ENCODE results near the gene SMYD3.
"Not testable (repeated sequence)": the region's sequence is repeated elsewhere in the genome, so short reads cannot be mapped to it uniquely, and the experiment has no call there.

The SMYD3 gene

GRCh38 chr1:245776139-245776538, 730.9 kb downstream of the SMYD3 start:
- H3K4me3 ChIP-seq (ENCODE audit: low read length), result no peak overlapping the region
- no peak for TF ChIP-seq ZNF274 (IDR thresholded peaks at IDR 0.05; ENCODE audit: low read depth, low read length)

GRCh38 chr1:245774931-245775330, 732.1 kb downstream of the SMYD3 start:
- H3K4me3 ChIP-seq (ENCODE audit: low read length), result not testable (repeated sequence)

- no peak for TF ChIP-seq ZNF274 (IDR thresholded peaks at IDR 0.05; ENCODE audit: low read depth, low read length)
- H3K4me3 ChIP-seq (ENCODE audit: low read length), result no peak overlapping the region
Observed at GRCh38 chr1:245774196-245774595, 732.9 kb downstream of the SMYD3 start.

GRCh38 chr1:245773344-245773743, 733.7 kb downstream of the SMYD3 start:
- no peak for TF ChIP-seq ZNF274 (IDR thresholded peaks at IDR 0.05; ENCODE audit: low read depth, low read length)
- no peak overlapping the region for H3K4me3 ChIP-seq (ENCODE audit: low read length)

- H3K4me3 ChIP-seq (ENCODE audit: low read length), result no peak overlapping the region
- no peak for TF ChIP-seq ZNF274 (IDR thresholded peaks at IDR 0.05; ENCODE audit: low read depth, low read length)
Observed at GRCh38 chr1:245772739-245773138, 734.3 kb downstream of the SMYD3 start.

GRCh38 chr1:245772325-245772724, 734.8 kb downstream of the SMYD3 start:
- no peak overlapping the region for H3K4me3 ChIP-seq (ENCODE audit: low read length)
- no peak for TF ChIP-seq ZNF274 (IDR thresholded peaks at IDR 0.05; ENCODE audit: low read depth, low read length)

- no peak overlapping the region for H3K4me3 ChIP-seq (ENCODE audit: low read length)
- no peak for TF ChIP-seq ZNF274 (IDR thresholded peaks at IDR 0.05; ENCODE audit: low read depth, low read length)
Observed at GRCh38 chr1:245771511-245772281, 735.4 kb downstream of the SMYD3 start.

GRCh38 chr1:245770156-245770555, 736.9 kb downstream of the SMYD3 start:
- no peak for TF ChIP-seq ZNF274 (IDR thresholded peaks at IDR 0.05; ENCODE audit: low read depth, low read length)
- H3K4me3 ChIP-seq (ENCODE audit: low read length), result no peak overlapping the region

- TF ChIP-seq ZNF274 (IDR thresholded peaks at IDR 0.05; ENCODE audit: low read depth, low read length), result no peak
- H3K4me3 ChIP-seq (ENCODE audit: low read length), result no peak overlapping the region
Observed at GRCh38 chr1:245768596-245768995, 738.5 kb downstream of the SMYD3 start.

GRCh38 chr1:245765230-245766000, 741.7 kb downstream of the SMYD3 start:
- no peak for TF ChIP-seq ZNF274 (IDR thresholded peaks at IDR 0.05; ENCODE audit: low read depth, low read length)
- H3K4me3 ChIP-seq (ENCODE audit: low read length), result no peak overlapping the region

GRCh38 chr1:245763873-245764331, 743.2 kb downstream of the SMYD3 start:
- no peak overlapping the region for H3K4me3 ChIP-seq (ENCODE audit: low read length)
- no peak for TF ChIP-seq ZNF274 (IDR thresholded peaks at IDR 0.05; ENCODE audit: low read depth, low read length)

GRCh38 chr1:245762396-245762910, 744.6 kb downstream of the SMYD3 start:
- TF ChIP-seq ZNF274 (IDR thresholded peaks at IDR 0.05; ENCODE audit: low read depth, low read length), result no peak
- no peak overlapping the region for H3K4me3 ChIP-seq (ENCODE audit: low read length)

- no peak for TF ChIP-seq ZNF274 (IDR thresholded peaks at IDR 0.05; ENCODE audit: low read depth, low read length)
Observed at GRCh38 chr1:245760301-245760700, 746.8 kb downstream of the SMYD3 start.

GRCh38 chr1:245754463-245754961, 752.6 kb downstream of the SMYD3 start:
- TF ChIP-seq ZNF274 (IDR thresholded peaks at IDR 0.05; ENCODE audit: low read depth, low read length), result no peak
- H3K4me3 ChIP-seq (ENCODE audit: low read length), result no peak overlapping the region

More at GRCh38 chr1:245760301-245760700, 746.8 kb downstream of the SMYD3 start:
- no peak overlapping the region for H3K4me3 ChIP-seq (ENCODE audit: low read length)

- TF ChIP-seq ZNF274 (IDR thresholded peaks at IDR 0.05; ENCODE audit: low read depth, low read length), result no peak
- no peak overlapping the region for H3K4me3 ChIP-seq (ENCODE audit: low read length)
Observed at GRCh38 chr1:245753807-245754206, 753.3 kb downstream of the SMYD3 start.
